Superior temporal gyrus (tissue), 1 donor: ENCODE measurements around the gene FHOD3.
A peak's percentile ranks its signal among the peaks of the same experiment; 100 is the strongest.

ENCODE experiments used
- DNase-seq: peaks from one replicate; pipeline ENCODE4 v3.0.0-alpha.2; 2016; ENCODE audit errors: extremely low spot score

FHOD3 gene

DNA sequence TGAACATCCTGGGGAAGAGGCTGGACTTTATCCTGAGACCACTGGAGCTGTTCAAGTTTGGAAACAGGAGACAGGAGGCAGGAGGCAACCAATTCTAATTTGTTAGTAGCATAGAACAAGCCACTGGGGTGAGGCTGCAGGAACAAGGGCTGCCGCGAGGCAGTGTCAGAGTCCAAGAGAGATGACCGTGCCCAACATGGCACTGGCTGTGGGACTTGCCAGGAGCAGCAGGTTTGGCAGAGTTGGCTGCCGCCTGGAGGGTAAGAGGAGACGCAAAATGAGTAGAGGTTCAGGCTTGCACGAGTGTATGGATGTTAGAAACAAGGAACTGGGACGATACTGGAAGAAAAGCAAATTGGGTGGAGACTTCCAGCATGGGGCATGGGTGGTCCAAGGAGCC lies 362.8 kb downstream of the FHOD3 start:
- DNase-seq: no peak

DNA sequence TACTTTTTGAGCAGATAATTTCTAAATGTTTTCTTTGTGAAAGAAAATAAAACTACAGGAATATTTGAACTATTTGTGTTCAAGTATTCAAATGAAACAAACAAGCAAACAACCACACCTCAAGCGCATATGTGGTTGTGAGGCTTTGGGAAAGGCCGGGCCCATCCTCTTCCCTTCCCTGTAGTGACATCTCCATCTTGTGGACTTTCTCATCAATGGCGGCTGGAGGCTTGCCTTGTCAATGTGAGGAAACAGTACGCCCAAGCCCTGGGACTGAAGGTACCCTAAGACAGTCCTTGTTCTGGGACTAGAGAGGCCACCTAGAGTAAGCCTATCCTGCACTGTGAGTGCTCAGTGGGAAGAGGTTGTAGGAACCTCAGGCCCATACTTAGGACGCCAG lies 364.5 kb downstream of the FHOD3 start:
- no peak for DNase-seq

- DNase-seq: no peak
These were observed 365.8 kb downstream of the FHOD3 start for GRCh38 chr18:36663312-36663711.

- no peak for DNase-seq
These were observed 368.4 kb downstream of the FHOD3 start for GRCh38 chr18:36665952-36666351.

GRCh38 chr18:36667811-36668210 lies 370.3 kb downstream of the FHOD3 start:
- no peak for DNase-seq

DNA sequence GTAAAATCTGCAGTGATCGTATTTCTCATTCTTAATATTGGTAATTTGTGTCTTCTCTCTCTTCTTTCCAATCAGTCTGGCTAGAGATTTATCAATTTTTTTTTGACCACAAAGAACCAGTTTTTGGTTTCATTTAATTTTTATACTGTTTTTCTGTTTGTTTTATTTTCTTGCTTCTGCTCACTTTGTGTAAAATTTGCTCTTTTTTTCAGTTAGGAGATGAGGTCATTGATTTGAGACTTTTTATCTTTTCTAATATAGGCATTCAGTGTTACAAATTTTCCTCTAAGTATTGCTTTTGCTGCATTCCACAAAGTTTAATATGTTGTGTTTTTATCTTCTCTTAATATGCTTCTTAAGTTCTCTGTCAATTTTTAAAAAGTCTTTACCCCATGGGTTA lies 370.8 kb downstream of the FHOD3 start:
- no peak for DNase-seq

DNA sequence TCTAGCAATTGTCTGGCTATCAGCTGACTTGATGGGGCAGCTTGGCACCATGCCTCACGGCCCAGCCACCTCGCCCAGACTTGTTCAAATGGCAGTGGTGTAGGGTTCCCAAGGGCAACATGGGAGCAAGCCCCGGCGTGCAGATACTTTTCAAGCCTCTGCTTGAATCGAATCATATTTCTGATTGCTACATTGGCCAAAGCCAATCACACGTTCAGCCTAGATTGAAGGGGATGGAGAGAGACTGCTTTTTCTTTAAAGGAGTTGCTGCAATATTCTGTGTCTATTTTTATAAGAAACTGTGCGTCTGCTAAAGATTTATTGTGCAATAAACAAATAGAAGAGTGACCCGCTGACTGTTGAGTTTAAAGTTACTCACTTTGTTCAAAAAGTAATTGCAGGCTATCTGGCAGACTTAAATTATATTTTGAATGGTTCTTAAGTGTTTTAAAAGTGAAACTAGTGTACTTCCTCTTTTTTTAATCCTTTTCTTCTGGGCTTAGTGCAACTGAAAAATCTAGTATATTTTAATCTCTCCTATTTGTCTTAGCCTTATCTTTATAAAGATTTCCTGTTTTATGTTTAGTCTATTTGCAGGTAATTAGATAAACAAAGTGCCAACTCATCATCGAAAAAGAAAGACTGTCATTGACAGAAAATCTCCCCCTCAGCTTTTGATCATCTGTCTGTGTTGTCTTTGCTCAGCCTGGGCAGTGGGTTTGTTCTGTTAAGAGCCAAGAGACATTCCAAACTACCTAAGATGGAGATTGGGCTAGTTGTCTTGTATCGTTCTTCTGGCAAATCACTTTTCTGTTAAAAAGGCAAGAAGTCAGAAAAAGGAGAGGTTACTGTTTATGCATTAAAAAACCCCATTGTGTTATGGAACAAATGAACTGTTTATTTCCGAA lies 375.2 kb downstream of the FHOD3 start:
- no peak for DNase-seq

DNA sequence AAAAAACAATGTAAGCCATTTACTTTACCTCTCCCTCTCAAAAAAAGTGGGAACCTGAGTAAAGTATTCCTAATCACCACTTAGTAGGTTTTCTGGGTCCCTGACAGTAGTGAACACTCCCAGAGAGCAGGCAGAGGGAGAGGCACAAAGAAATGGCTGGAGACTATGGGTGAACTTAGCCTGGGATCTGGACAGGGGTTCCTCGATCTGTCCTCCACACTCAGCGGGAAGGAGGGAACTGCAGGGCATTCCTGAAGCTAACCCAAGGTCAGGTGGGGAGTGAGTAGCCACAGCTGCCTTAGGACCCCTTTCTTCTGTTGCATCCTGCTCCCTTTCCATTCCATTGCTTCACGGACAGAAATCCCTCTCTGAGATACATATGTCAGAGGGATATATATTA lies 375.9 kb downstream of the FHOD3 start:
- no peak for DNase-seq

GRCh38 chr18:36675076-36675475 lies 377.6 kb downstream of the FHOD3 start:
- DNase-seq: no peak

DNA sequence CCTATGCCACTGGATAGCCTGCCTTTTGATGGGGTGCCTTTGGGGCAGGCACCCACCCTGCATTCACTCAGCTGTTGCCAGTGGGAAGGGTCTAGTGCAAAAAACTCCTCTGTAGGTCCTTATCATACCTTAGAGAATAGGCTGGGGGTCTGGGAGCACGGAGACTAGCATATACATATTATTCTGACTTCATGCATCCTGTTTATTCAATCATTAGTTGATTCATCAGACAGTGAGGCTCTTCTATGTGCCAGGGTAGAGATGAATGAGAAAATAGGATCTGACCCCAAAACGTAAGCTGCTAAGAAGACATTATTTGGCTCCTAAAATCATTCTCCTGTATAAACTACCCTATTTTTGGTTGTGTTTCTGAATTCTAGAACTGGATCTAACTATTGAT lies 378.0 kb downstream of the FHOD3 start:
- DNase-seq: no peak

DNA sequence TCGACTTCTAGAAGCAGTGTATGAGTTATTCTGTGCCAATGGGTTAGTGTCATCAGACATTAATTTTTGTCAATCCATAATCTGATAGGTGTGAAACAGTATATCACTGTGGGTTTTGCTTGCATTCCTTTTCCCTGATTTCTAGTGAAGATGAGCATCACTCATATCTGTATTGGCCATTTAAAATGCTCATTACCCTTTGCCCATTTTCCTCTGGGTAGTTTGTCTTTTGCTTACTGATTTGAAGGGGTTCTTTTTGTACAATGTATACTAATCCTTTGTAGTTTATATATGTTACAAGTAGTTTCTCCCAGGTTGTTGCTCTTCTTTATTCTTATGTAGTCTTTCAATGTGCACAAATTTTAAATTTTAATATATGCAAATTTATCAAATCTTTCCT lies 379.1 kb downstream of the FHOD3 start:
- no peak for DNase-seq

- no peak for DNase-seq
These were observed 382.5 kb downstream of the FHOD3 start for GRCh38 chr18:36680042-36680441.

GRCh38 chr18:36685580-36685979 lies 388.1 kb downstream of the FHOD3 start:
- no peak for DNase-seq

- peak; percentile 86 for DNase-seq
These were observed 390.8 kb downstream of the FHOD3 start for GRCh38 chr18:36688020-36688965.

GRCh38 chr18:36692371-36692770 lies 394.9 kb downstream of the FHOD3 start:
- DNase-seq: no peak

DNA sequence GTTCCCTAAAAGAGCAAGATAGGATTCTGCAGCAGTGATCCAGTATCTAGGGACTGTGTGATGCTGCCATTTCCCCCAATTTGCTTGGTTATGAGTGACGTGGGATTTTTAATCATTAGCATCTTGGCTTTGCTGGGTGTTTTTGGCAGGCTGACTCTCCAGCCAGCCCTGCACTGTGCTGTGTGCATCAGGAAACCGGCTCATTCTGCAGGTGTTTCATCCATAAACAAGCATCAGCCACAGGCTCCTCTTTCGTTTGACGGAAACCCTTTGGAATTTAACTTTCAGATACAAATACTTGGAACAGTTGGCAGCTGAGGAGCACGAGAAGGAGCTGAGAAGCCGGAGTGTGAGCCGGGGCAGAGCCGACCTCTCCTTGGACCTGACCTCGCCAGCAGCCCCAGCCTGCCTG lies 395.4 kb downstream of the FHOD3 start:
- no peak for DNase-seq

DNA sequence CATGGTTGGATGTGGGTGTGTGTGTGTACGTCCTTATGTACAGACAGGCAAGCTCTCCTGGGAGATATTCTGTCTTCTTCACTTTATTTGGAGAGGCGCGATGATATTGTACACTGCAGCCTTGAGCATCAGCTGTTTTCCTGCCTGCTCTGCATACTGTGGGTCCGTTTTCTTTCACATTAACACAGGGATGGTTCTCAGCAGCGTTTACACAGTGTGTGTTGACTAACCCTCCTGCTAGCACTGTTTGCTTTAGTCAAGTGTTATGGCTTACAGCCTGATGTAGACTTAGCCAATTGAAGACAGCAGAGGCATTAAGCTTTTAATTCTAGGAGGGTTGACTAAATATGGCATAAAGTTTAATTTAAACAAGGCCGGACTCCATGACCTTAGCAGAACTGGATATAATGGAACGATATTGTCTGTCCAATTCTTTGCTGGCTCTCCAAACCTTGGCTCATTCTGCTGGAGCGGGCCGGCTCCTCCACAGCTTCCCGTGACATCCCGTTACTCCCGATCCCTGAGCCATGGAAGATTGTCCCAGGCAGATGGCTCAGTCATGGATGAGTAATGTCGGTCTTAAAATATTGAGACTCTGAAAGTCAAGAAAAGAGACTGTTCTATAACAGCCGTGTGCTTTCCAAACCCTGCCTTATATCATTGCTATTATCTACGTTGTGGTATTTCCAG lies 396.6 kb downstream of the FHOD3 start:
- DNase-seq: peak; percentile 46

DNA sequence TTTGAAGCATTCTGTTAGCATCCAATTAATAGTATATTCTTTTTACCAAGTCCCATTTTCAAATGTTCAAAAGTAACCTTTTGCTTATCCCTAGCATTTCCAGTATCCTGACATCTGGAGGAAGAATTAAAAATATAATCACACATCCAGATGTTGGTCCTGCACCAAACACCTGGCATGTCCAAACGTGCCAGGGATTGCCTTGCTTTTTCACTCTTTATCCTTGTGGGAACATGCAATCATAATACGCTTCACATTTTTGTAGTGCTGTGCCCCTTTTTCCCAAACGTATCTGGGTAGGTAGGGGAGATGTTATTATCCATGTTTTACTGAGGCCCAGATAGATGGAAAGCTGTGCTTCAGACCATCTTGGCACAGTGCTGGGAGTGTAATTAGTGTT lies 398.3 kb downstream of the FHOD3 start:
- no peak for DNase-seq

GRCh38 chr18:36697905-36698304 lies 400.4 kb downstream of the FHOD3 start:
- DNase-seq: no peak

DNA sequence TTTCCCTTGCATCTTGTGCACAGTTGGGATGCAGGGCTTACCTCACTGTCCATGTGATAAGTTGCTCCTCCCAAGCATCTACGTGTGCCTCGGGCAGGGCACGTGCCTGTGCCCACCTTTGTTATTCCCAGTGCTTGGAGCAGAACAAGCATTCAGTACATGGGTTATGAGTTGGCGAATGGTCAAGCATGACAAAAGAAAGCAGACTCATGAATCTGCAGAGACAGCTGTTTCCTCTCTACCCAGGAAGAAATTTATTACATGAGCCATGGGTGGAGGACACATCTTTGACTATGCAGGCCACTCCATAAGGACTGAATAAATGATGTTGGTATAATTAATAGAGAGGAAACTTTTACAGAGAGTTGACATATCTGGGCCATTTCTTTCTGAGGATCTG lies 403.4 kb downstream of the FHOD3 start:
- no peak for DNase-seq

DNA sequence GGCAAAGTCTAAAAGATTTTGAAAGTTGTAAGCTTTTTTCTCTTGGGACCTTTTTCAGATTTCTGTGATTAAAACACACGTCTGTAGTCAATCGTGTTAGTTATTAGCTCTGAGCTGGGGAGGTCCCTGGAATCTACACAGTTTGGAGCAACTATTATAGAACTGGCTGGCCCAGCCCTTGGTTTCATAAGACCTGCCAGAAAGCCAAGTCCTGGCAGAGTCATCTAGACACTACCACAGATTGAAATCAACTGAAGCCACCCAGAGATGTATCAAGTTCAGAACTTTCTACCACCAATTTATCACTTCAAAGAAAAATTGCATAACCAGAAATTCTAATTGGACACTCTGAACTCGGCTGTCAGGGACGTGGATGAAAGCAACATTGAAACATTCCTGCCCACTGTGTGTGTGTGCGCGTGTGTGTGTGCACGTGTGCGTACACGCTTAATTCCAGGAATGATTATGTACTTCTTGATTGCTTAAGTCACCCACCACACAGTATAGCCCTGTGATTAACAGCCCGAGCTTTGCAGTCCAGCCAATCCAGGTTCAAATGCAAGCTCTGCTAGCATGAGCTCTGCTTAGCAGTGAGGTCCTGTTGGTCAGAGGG lies 405.0 kb downstream of the FHOD3 start:
- DNase-seq: no peak

- no peak for DNase-seq
These were observed 406.6 kb downstream of the FHOD3 start for GRCh38 chr18:36704156-36704555.
